Measurements from ENCODE around the gene MARCHF2. TPM values are rescaled to one million over a fixed set of nuclear protein-coding genes. Genes with fewer than 3 reads are reported as not detected.
"Not testable (repeated sequence)": the region's sequence is repeated elsewhere in the genome, so short reads cannot be mapped to it uniquely, and the experiment has no call there.

Gene MARCHF2
- total RNA-seq, 2 experiments from 2014 or later, result 20.6 to 20.8 TPM

DNA sequence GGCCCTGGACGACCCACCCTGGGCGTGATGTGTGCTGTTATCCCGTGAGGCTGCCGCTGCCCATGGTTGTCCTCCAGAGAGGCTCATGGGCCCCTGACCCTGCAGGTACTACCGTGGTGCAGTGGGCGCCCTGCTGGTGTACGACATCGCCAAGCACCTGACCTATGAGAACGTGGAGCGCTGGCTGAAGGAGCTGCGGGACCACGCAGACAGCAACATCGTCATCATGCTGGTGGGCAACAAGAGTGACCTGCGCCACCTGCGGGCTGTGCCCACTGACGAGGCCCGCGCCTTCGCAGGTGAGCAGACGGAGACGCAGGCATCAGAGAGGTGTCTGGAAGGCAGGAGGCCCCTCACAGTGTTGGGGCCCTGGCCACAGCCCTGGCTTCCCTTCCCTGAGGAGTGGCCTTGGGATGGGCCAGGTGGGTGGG, 11.1 kb upstream of the MARCHF2 start:
- no peak overlapping the region for H3K4me3 Mint-ChIP-seq
- CTCF ChIA-PET, result no interaction called here
- H3K4me1 Mint-ChIP-seq, result peaks cover 5% of the 10 kb centered on the region
- H3K9me3 Mint-ChIP-seq, result no peaks in the 10 kb centered on the region
- no peak overlapping the region for H3K27ac Mint-ChIP-seq
- peaks cover 15% of the 10 kb centered on the region for H3K36me3 Mint-ChIP-seq (ENCODE audit: low read depth)
- no peaks in the 10 kb centered on the region for H3K27me3 Mint-ChIP-seq
- POLR2A ChIA-PET, result no interaction called here
- no peak for DNase-seq

DNA sequence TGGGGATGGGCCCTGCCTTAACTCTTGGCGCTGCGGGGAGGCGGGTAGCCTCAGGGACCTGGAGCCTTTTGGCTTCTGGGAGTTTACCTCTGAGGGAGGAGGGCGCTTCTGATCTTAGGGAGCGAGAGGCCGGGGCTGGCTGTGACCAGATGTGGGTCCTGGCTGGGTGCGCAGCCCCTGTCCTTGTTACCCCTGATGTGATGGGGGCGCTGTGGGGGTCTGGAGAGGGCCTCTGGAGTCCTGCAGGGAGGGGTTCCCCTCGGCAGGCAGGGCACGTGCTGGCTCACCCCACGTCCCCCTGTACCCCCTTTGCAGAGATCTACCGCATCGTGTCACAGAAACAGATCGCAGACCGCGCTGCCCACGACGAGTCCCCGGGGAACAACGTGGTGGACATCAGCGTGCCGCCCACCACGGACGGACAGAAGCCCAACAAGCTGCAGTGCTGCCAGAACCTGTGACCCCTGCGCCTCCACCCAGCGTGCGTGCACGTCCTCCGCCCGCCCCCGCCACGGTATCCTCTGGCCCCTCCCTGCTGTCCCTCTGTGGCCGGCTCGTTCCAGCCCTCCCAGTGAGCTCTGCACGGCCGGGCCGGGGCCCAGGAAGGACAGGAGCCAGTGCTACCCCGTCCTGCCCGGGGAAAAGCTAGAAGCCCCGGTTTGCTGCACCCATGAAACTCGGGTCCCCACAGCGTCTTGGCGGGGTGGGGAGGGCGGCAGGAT, 9.8 kb upstream of the MARCHF2 start:
- no peak overlapping the region for H3K4me3 Mint-ChIP-seq
- POLR2A ChIA-PET, result no interaction called here
- no peak overlapping the region for H3K27ac Mint-ChIP-seq

DNA sequence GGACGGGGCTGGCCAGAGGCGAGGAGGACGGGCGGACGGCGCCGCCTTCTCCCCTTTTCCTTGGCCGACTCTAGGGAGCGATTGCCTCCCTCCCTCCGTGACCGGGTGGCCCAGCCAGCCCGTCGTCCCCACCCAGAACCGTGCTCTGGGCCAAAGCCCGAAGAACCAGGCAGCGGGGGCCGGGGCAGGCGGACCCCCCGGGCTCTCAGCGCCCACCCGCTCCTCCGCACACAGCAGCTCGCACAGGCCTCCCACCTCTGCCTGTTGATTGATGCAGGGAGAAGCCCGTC, 9.3 kb upstream of the MARCHF2 start:
- no peak overlapping the region for H3K4me3 Mint-ChIP-seq
- no peak for DNase-seq
- POLR2A ChIA-PET, result no interaction called here
- peaks cover 15% of the 10 kb centered on the region for H3K36me3 Mint-ChIP-seq (ENCODE audit: low read depth)
- H3K4me1 Mint-ChIP-seq, result no peaks in the 10 kb centered on the region
- CTCF ChIA-PET, result no interaction called here
- H3K27ac Mint-ChIP-seq, result no peak overlapping the region
- no peaks in the 10 kb centered on the region for H3K9me3 Mint-ChIP-seq
- no peaks in the 10 kb centered on the region for H3K27me3 Mint-ChIP-seq

More for the DNA sequence above, 9.8 kb upstream of the MARCHF2 start:
- no peaks in the 10 kb centered on the region for H3K4me1 Mint-ChIP-seq
- no peak for DNase-seq
- no peaks in the 10 kb centered on the region for H3K27me3 Mint-ChIP-seq
- H3K9me3 Mint-ChIP-seq, result no peaks in the 10 kb centered on the region
- CTCF ChIA-PET, result no interaction called here
- peaks cover 15% of the 10 kb centered on the region for H3K36me3 Mint-ChIP-seq (ENCODE audit: low read depth)

DNA sequence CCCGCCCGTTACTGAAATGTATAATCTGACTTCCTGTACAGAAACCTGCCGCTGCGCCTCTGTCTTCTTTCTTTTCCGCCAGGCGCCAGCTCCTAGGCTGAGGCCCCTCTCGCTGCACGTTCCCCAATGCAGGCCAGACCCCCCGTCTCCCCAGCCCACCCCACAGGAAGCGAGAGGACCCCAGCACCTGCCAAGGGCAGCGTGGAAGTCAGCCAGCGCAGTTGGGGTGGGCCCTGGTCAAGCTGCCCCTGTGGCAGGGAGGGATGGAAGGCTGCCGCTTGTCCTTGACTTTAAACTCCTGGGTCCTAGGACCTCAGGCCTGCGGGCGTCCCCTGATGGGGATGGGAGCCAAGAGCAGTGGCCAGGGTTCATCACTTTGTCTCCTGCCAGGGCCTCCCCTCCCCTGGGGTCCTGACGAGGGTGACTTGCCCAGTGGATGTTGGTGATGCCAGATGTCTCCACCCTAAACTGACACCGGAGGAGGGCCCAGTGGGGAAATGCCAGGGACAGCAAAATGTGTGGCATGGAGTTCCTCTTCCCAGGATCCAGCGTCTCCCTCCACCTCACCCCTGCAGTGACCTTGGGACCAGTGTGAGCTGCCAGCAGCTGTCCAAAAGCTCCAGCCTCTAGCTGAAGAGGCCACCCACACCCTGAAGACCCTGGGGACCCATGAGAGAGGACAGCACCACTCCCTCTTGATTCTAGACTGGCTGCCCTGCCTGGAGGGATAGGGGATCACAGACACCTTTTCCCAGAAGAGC, 8.5 kb upstream of the MARCHF2 start:
- H3K4me1 Mint-ChIP-seq, result no peaks in the 10 kb centered on the region
- H3K9me3 Mint-ChIP-seq, result no peaks in the 10 kb centered on the region
- ChIA-PET POLR2A (no interaction called here), CTCF (no interaction called here)
- H3K27ac Mint-ChIP-seq, result no peak overlapping the region
- H3K4me3 Mint-ChIP-seq, result no peak overlapping the region
- H3K27me3 Mint-ChIP-seq, result no peaks in the 10 kb centered on the region
- peaks cover 15% of the 10 kb centered on the region for H3K36me3 Mint-ChIP-seq (ENCODE audit: low read depth)
- no peak for DNase-seq

DNA sequence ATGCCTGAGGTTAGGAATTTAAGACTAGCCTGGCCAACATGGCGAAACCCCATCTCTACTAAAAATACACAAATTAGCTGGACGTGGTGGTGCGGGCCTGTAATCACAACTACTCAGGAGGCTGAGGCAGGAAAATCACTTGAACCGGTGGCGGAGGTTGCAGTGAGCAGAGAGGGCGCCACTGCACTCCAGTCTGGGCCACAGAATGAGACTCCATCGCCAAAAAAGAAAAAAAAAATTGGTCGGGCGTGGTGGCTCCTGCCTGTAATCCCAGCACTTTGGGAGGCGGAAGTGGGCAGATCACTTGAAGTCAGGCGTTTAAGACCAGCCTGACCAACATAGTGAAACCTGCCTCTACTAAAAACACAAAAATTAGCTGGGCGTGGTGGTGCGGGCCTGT, 2.4 kb upstream of the MARCHF2 start:
- H3K4me1 Mint-ChIP-seq; H3K27me3 Mint-ChIP-seq; H3K36me3 Mint-ChIP-seq (ENCODE audit: low read depth); H3K9me3 Mint-ChIP-seq; H3K4me3 Mint-ChIP-seq; H3K27ac Mint-ChIP-seq; POLR2A ChIA-PET; DNase-seq: not testable (repeated sequence)
- CTCF ChIA-PET, result interaction anchor here (1.3 to 1.9 kb wide), 2 partner anchors 167 to 172 kb away, joined by 4 to 7 read pairs; partner anchors contain the start of gene MYO1F

DNA sequence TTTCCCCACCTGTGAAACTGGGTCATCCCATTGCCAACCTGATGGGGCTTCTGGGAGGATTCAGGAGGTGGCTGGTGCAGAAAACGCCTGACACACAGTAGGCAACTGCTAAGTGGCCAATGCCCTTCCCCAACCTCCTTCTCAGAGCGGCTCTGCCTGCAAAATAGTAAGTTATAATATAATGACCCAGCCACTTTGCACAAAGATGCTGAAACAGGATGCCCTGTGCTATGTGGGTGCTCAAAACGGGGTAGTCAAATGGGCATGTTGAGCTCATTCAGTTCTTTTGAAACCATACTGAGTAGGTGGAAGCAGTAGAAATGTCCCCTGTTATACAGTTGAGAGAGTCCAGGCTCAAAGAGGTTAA, 507 bp downstream of the MARCHF2 start:
- ChIA-PET CTCF (interaction anchor here (0.7 to 3.0 kb wide), 22 partner anchors 15 to 240 kb away, joined by 3 to 24 read pairs (median 6); partner anchors contain the start of genes HNRNPM, NDUFA7, RAB11B and ZNF414), POLR2A (interaction anchor here (1.0 to 3.8 kb wide), 14 partner anchors 10 to 204 kb away, joined by 3 to 50 read pairs (median 4); partner anchors contain the start of genes CERS4, HNRNPM, RAB11B and ZNF414)
- no peaks in the 10 kb centered on the region for H3K36me3 Mint-ChIP-seq (ENCODE audit: low read depth)
- H3K27me3 Mint-ChIP-seq, result no peaks in the 10 kb centered on the region
- peaks cover 10% of the 10 kb centered on the region for H3K4me1 Mint-ChIP-seq
- H3K4me3 Mint-ChIP-seq, result peak overlapping the region; percentile 58
- DNase-seq, result no peak
- no peak overlapping the region for H3K27ac Mint-ChIP-seq
- no peaks in the 10 kb centered on the region for H3K9me3 Mint-ChIP-seq

DNA sequence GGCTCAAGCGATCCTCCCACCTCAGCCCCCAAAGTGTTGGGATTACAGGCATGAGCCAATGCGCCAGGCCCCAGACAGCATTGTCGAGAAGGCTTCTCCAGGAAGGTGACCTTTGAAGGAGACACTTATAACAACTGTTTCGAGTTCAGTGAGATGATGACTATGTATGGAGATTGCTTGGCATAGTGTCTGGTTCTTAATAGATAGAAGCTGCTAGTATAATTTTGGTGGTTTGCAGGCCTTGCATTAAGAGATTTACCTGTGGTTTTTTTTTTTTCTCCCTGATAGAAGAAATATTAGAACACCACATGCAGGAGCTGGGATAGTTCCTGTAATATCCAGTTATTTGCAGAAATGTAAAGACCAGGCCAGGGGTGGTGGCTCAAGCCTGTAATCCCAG, 3.7 kb downstream of the MARCHF2 start:
- no peak overlapping the region for H3K27ac Mint-ChIP-seq
- CTCF ChIA-PET, result no interaction called here
- DNase-seq, result no peak
- peaks cover 6% of the 10 kb centered on the region for H3K4me1 Mint-ChIP-seq
- H3K27me3 Mint-ChIP-seq, result no peaks in the 10 kb centered on the region
- H3K36me3 Mint-ChIP-seq (ENCODE audit: low read depth), result no peaks in the 10 kb centered on the region
- H3K9me3 Mint-ChIP-seq, result no peaks in the 10 kb centered on the region
- no peak overlapping the region for H3K4me3 Mint-ChIP-seq
- POLR2A ChIA-PET, result interaction anchor here (0.6 to 0.9 kb wide), 3 partner anchors 28 to 1816 kb away, joined by 3 to 4 read pairs (median 4); partner anchors contain the start of gene HNRNPM

DNA sequence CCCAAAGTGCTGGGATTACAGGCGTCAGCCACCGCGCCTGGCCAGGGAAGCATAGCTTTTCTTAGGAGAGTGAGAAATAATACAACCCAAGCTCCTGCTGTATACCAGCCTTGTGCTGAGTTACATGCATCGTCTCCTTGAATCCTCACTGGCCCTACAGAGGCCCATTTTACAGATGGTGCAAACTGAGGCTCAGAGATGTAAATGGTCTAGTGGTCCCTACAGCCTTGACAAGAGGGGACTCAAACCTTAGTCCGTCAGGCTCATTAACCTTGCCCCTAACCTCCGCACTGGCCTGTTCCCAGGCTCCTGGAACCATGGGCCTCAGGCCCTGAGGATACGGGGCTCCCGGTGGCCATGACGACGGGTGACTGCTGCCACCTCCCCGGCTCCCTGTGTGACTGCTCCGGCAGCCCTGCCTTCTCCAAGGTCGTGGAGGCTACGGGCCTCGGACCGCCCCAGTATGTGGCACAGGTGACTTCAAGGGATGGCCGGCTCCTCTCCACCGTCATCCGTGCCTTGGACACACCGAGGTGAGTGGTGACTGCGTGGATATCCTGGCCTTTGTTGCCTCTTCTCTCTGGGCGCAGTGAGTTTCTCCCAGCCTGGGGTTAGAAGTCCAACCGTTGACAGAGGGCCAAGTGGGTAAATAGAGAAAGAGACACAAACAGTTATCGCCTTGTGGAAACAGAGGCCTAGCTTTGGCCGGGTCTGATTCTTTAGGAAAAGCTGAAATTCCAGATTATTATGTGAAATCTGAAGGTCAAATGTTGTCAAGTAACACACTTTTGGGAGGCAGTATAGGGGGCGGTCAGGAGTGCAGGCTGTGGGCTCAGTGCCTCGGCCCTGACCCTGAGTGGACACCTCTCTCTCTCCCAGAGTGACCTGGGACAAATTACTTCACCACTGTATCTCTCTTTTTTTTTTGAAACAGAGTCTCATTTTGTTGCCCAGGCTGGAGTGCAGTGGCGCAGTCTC, 8.7 kb downstream of the MARCHF2 start:
- CTCF ChIA-PET, result no interaction called here
- H3K36me3 Mint-ChIP-seq (ENCODE audit: low read depth), result peaks cover 7% of the 10 kb centered on the region
- no peak overlapping the region for H3K27ac Mint-ChIP-seq
- no peak overlapping the region for H3K4me3 Mint-ChIP-seq
- POLR2A ChIA-PET, result interaction anchor here (1.7 kb wide), 1 partner anchor 24 kb away, joined by 5 read pairs; the partner anchor contains the start of gene HNRNPM
- H3K4me1 Mint-ChIP-seq, result no peaks in the 10 kb centered on the region
- no peak for DNase-seq
- no peaks in the 10 kb centered on the region for H3K27me3 Mint-ChIP-seq
- no peaks in the 10 kb centered on the region for H3K9me3 Mint-ChIP-seq

DNA sequence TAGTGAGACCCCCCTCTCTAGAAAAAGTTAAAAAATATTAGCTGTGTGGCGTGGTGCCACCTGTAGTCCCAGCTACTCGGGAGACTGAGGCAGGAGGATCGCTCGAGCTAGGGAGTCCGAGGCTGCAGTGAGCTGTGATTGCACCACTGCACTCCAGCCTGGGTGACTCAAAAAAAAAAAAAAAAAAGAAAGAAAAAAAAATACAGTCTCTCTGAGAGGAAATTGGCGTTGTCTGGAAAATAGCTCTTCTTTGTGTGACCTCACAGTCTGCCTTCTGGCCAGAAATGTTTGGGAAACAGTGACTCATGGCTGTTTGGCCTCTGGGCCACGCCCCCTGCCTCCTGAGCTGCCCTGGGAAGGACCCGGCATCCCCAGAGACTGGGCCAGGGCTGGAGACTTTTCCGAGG, 10.7 kb downstream of the MARCHF2 start:
- POLR2A ChIA-PET, result interaction anchor here (1.4 kb wide), 1 partner anchor 10 kb away, joined by 4 read pairs; no protein-coding TSS in a partner anchor
- H3K27ac Mint-ChIP-seq, result no peak overlapping the region

DNA sequence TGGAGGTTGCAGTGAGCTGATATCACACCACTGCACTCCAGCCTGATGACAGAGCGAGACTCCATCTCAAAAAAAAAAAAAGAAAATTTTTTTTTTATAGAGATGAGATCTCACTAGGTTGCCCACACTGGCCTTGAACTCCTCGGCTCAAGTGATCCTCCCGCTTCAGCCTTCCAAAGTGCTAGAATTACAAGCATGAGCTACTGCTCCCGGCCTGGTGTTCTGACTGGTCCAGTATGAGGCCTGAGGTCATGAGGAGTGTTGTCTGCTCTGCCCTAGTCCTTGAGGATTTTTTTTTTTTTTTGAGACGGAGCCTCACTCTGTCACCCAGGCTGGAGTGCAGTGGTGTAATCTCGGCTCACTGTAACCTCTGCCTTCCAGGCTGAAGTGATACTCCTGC, 12.2 kb downstream of the MARCHF2 start:
- H3K27me3 Mint-ChIP-seq; H3K9me3 Mint-ChIP-seq; CTCF ChIA-PET; DNase-seq; H3K4me3 Mint-ChIP-seq; POLR2A ChIA-PET; H3K4me1 Mint-ChIP-seq; H3K36me3 Mint-ChIP-seq (ENCODE audit: low read depth); H3K27ac Mint-ChIP-seq: not testable (repeated sequence)

More for the DNA sequence above, 10.7 kb downstream of the MARCHF2 start:
- Mint-ChIP-seq H3K4me3 (no peak overlapping the region), H3K9me3 (no peaks in the 10 kb centered on the region), H3K4me1 (no peaks in the 10 kb centered on the region), H3K27me3 (no peaks in the 10 kb centered on the region), H3K36me3 (ENCODE audit: low read depth) (peaks cover 7% of the 10 kb centered on the region)
- DNase-seq, result no peak
- CTCF ChIA-PET, result interaction anchor here (0.6 to 1.3 kb wide), 3 partner anchors 10 to 71 kb away, joined by 3 to 4 read pairs (median 3); no protein-coding TSS in a partner anchor

DNA sequence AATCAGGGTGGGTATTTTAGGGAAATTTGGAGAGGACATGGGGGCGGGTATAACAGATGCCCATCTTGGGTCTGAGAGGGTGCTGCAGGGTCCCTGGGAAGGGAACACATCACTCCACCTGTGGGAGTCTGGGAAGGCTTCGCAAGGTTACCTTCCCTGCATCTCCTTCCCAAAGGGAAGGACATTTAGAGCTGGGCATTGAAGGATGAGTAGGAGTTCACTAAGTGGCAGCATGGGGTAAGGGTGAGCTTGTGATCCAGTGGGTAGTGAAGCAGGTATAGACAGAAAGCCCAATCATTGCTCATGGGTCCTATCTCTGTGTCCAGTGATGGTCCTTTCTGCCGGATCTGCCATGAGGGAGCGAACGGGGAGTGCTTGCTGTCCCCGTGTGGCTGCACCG, 13.2 kb downstream of the MARCHF2 start:
- H3K4me3 Mint-ChIP-seq, result no peak overlapping the region
- DNase-seq, result no peak
- no peaks in the 10 kb centered on the region for H3K9me3 Mint-ChIP-seq
- H3K36me3 Mint-ChIP-seq (ENCODE audit: low read depth), result peaks cover 7% of the 10 kb centered on the region
- no peaks in the 10 kb centered on the region for H3K27me3 Mint-ChIP-seq
- ChIA-PET CTCF (no interaction called here), POLR2A (no interaction called here)
- H3K4me1 Mint-ChIP-seq, result no peaks in the 10 kb centered on the region
- H3K27ac Mint-ChIP-seq, result no peak overlapping the region

DNA sequence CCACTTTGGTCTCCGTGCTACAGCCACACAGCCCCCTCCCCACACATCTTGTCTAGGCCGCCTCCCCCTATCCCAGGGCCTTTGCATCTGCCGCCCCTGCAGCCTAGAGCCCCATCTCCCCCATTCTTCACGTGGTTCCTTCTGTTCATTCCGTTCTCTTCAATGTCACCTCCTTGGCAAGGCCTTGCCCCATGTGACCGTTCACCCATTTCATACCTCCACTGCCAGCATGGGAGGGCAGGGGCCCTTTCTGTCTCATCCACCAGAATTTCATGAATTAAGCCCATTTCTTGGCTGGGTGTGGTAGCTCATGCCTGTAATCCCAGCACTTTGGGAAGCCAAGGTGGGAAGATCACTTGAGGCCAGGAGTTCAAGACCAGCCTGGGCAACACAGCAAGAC, 15.9 kb downstream of the MARCHF2 start:
- H3K4me1 Mint-ChIP-seq, result no peaks in the 10 kb centered on the region
- no peak overlapping the region for H3K4me3 Mint-ChIP-seq
- no peaks in the 10 kb centered on the region for H3K9me3 Mint-ChIP-seq
- peaks cover 4% of the 10 kb centered on the region for H3K36me3 Mint-ChIP-seq (ENCODE audit: low read depth)
- ChIA-PET CTCF (no interaction called here), POLR2A (interaction anchor here (0.7 kb wide), 1 partner anchor 59 kb away, joined by 3 read pairs; no protein-coding TSS in a partner anchor)
- H3K27me3 Mint-ChIP-seq, result no peaks in the 10 kb centered on the region
- no peak for DNase-seq
- no peak overlapping the region for H3K27ac Mint-ChIP-seq

DNA sequence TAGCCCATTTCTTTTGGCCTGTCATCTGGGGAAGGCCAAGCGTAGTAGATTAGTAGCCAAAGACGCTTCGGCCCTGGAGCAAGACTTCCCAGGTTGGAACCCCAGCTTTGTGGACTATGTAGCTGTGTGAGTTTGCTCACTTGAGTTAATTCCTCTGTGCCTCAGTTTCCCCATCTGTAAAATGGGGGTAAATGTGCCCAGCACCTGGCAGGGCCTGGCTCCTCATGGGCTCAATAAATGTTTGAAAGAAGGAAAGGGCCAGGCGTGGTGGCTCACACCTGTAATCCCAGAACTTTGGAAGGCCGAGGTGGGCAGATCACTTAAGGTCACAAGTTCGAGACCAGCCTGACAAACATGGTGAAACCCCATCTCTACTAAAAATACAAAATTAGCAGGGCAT, 16.7 kb downstream of the MARCHF2 start:
- POLR2A ChIA-PET, result interaction anchor here (0.7 kb wide), 1 partner anchor 60 kb away, joined by 3 read pairs; no protein-coding TSS in a partner anchor
- Mint-ChIP-seq H3K36me3 (ENCODE audit: low read depth) (peaks cover 4% of the 10 kb centered on the region), H3K27me3 (no peaks in the 10 kb centered on the region), H3K4me1 (no peaks in the 10 kb centered on the region), H3K9me3 (no peaks in the 10 kb centered on the region), H3K27ac (no peak overlapping the region), H3K4me3 (no peak overlapping the region)
- CTCF ChIA-PET, result no interaction called here
- DNase-seq, result no peak
